CMK (cell line): ENCODE results near the gene STEAP1.
"Not testable (repeated sequence)": the region's sequence is repeated elsewhere in the genome, so short reads cannot be mapped to it uniquely, and the experiment has no call there.

Experiments
- DNase-seq: peaks from one replicate; pipeline ENCODE4 v3.0.0-alpha.2; 2010; ENCODE audit warnings: low read depth

The STEAP1 gene

GRCh38 chr7:90173127-90173844 lies 19.0 kb downstream of the STEAP1 start:
- DNase-seq = no peak

- DNase-seq = no peak
Measured at GRCh38 chr7:90175667-90176066, 21.4 kb downstream of the STEAP1 start.

- no peak for DNase-seq
Measured at GRCh38 chr7:90176195-90176594, 21.9 kb downstream of the STEAP1 start.

GRCh38 chr7:90178166-90178565 lies 23.9 kb downstream of the STEAP1 start:
- DNase-seq = no peak

- no peak for DNase-seq
Measured at GRCh38 chr7:90178679-90179278, 24.5 kb downstream of the STEAP1 start.

GRCh38 chr7:90180011-90180585 lies 25.8 kb downstream of the STEAP1 start:
- DNase-seq = no peak

GRCh38 chr7:90180649-90181048 lies 26.4 kb downstream of the STEAP1 start:
- DNase-seq = no peak

GRCh38 chr7:90181485-90181884 lies 27.2 kb downstream of the STEAP1 start:
- no peak for DNase-seq

GRCh38 chr7:90186290-90186689 lies 32.0 kb downstream of the STEAP1 start:
- not testable (repeated sequence) for DNase-seq

- DNase-seq = no peak
Measured at GRCh38 chr7:90187507-90188050, 33.3 kb downstream of the STEAP1 start.

- DNase-seq = no peak
Measured at GRCh38 chr7:90188281-90188680, 34.0 kb downstream of the STEAP1 start.

- DNase-seq = no peak
Measured at GRCh38 chr7:90190995-90191394, 36.7 kb downstream of the STEAP1 start.

GRCh38 chr7:90191648-90192047 lies 37.4 kb downstream of the STEAP1 start:
- no peak for DNase-seq

GRCh38 chr7:90192876-90193750 lies 38.8 kb downstream of the STEAP1 start:
- DNase-seq = no peak

GRCh38 chr7:90194911-90195809 lies 40.9 kb downstream of the STEAP1 start:
- no peak for DNase-seq

- DNase-seq = no peak
Measured at GRCh38 chr7:90201500-90202195, 47.4 kb downstream of the STEAP1 start.

- no peak for DNase-seq
Measured at GRCh38 chr7:90207956-90208355, 53.7 kb downstream of the STEAP1 start.

- no peak for DNase-seq
Measured at GRCh38 chr7:90209776-90210175, 55.5 kb downstream of the STEAP1 start.

- DNase-seq = no peak
Measured at GRCh38 chr7:90210475-90210874, 56.2 kb downstream of the STEAP1 start.

- DNase-seq = no peak
Measured at GRCh38 chr7:90210981-90211380, 56.7 kb downstream of the STEAP1 start.
